OCI-LY1 (cell line): ENCODE results near the gene GOLGB1.

ENCODE experiments used
- EZH2 ChIP-seq: fragments of 200-600 bp; sonication (generic), shearing (Covaris generic); IDR thresholded peaks from 2 replicates; pipeline ENCODE4 v1.8.0; 2017; ENCODE audit warnings: borderline replicate concordance, mixed run types, mild to moderate bottlenecking, antibody characterized with exemption, low read length, moderate library complexity, mixed read lengths
- TF ChIP-seq, protein P1 (sequence below): fragments of 200-600 bp; sonication (generic), shearing (Covaris generic); IDR thresholded peaks from 2 replicates; pipeline ENCODE4 v1.5.1; 2017; ENCODE audit warnings: mild to moderate bottlenecking, antibody characterized with exemption, low read length, moderate library complexity, mixed read lengths

DNA sequence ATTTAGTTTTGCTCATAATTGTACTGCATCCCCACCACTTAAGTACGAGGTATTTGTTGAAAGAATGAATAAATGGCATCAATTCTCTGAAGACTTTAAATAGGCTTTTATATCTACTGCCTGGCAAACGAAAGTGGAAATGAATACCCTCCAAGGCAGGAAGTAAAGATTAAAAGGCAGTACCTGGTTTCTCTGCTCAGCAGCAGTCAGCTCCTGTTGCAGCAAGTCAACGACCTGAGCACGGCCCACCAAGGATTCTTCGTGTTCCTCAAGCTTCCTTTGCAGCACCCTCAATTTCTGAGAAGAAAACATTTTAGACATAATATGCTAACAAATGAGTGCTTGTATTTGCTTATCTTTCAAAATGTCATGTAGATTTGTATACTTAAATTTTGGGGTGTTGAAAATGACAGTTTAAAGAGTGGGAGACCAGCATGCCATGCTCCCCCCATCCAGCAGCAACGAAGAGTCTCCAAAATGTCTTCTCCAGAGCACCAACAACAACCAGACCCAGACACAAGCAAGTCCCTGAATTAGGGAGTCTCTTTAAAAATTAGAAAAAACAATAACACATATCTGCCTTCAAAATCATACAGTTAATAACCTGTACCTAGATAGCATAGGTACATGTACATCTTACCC, 31.2 kb downstream of the GOLGB1 start:
- TF ChIP-seq, protein P1, sequence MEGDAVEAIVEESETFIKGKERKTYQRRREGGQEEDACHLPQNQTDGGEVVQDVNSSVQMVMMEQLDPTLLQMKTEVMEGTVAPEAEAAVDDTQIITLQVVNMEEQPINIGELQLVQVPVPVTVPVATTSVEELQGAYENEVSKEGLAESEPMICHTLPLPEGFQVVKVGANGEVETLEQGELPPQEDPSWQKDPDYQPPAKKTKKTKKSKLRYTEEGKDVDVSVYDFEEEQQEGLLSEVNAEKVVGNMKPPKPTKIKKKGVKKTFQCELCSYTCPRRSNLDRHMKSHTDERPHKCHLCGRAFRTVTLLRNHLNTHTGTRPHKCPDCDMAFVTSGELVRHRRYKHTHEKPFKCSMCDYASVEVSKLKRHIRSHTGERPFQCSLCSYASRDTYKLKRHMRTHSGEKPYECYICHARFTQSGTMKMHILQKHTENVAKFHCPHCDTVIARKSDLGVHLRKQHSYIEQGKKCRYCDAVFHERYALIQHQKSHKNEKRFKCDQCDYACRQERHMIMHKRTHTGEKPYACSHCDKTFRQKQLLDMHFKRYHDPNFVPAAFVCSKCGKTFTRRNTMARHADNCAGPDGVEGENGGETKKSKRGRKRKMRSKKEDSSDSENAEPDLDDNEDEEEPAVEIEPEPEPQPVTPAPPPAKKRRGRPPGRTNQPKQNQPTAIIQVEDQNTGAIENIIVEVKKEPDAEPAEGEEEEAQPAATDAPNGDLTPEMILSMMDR = no peak
- no peak for TF ChIP-seq EZH2
